ENCODE measurements around the gene EIF4A3. TPM values are rescaled to one million over a fixed set of nuclear protein-coding genes. Genes with fewer than 3 reads are reported as not detected.

EIF4A3 gene
- total and polyA plus RNA-seq, 9 of the 15 experiments (the other 6 are each of a cell fraction or from before 2014, with no cell fraction given) = 62.7 to 171 (median 127) TPM

- TF ChIP-seq NFE2L1 (tag; IDR thresholded peaks at IDR 0.05; ENCODE audit: borderline replicate concordance, low read depth) (no peak), NFYB (IDR thresholded peaks at IDR 0.05; ENCODE audit: extremely low read depth, insufficient read length) (no peak), ZNF436 (CRISPR knock-in tag; IDR thresholded peaks at IDR 0.05) (no peak), ELF2 (CRISPR knock-in tag; IDR thresholded peaks at IDR 0.05) (0 out of 2 replicates have a peak, but pooled peaks have one; percentile 31), CBX2 (IDR thresholded peaks at IDR 0.05; ENCODE audit: insufficient read depth, low read length, poor library complexity, severe bottlenecking) (no peak), EWSR1 (IDR thresholded peaks at IDR 0.05; ENCODE audit: borderline replicate concordance, low read depth, partially characterized antibody) (no peak), RNF2 (IDR thresholded peaks at IDR 0.05) (no peak), RUNX1 (IDR thresholded peaks at IDR 0.05; ENCODE audit: low read depth) (no peak), ZNF318 (IDR thresholded peaks at IDR 0.05; ENCODE audit: borderline replicate concordance in 1 of 2, low read depth in 1 of 2) (no peak), ARID1B (IDR thresholded peaks at IDR 0.05) (no peak), NR4A1 (CRISPR knock-in tag; IDR thresholded peaks at IDR 0.05) (no peak), NR4A1 (tag; IDR thresholded peaks at IDR 0.05) (0 out of 2 replicates have a peak, but pooled peaks have one; percentile 47), ARID2 (IDR thresholded peaks at IDR 0.05) (no peak), CXXC5 (CRISPR knock-in tag; IDR thresholded peaks at IDR 0.05) (peak; percentile 97), FOXJ2 (tag; IDR thresholded peaks at IDR 0.05) (no peak)
- TF ChIP-seq, protein P1, sequence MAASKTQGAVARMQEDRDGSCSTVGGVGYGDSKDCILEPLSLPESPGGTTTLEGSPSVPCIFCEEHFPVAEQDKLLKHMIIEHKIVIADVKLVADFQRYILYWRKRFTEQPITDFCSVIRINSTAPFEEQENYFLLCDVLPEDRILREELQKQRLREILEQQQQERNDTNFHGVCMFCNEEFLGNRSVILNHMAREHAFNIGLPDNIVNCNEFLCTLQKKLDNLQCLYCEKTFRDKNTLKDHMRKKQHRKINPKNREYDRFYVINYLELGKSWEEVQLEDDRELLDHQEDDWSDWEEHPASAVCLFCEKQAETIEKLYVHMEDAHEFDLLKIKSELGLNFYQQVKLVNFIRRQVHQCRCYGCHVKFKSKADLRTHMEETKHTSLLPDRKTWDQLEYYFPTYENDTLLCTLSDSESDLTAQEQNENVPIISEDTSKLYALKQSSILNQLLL (CRISPR knock-in tag; IDR thresholded peaks at IDR 0.05; ENCODE audit: borderline replicate concordance) = no peak
- TF ChIP-seq, protein P2, sequence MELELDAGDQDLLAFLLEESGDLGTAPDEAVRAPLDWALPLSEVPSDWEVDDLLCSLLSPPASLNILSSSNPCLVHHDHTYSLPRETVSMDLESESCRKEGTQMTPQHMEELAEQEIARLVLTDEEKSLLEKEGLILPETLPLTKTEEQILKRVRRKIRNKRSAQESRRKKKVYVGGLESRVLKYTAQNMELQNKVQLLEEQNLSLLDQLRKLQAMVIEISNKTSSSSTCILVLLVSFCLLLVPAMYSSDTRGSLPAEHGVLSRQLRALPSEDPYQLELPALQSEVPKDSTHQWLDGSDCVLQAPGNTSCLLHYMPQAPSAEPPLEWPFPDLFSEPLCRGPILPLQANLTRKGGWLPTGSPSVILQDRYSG (tag; conservative IDR thresholded peaks at IDR 0.05; ENCODE audit: low read depth) = no peak
Measured at GRCh38 chr17:80101011-80101945, 45.6 kb downstream of the EIF4A3 start, which contains the start of gene GAA (continued).
